OCI-LY7 (cell line): ENCODE measurements around the gene VPS18. TPM values are rescaled to one million over a fixed set of nuclear protein-coding genes. Genes with fewer than 3 reads are reported as not detected.

Source experiments
- BruUV-seq: library from RNA; stranded (reverse); fragments of 400-500 nt; replicated peaks from 2 replicates; lab custom pipeline; 2021; lab: Mats Ljungman, UMichigan
- CTCF ChIA-PET: fragments of 300-600 bp; sonication (Branson Sonifier 250); formaldehyde crosslinking; loops from one replicate; lab custom pipeline; 2022; ENCODE audit warnings: antibody characterized with exemption; ENCODE audit not compliant: unreplicated experiment; lab: Charles Lee
- POLR2A ChIA-PET: fragments of 300-600 bp; sonication (Branson Sonifier 250); formaldehyde crosslinking; loops from one replicate; lab custom pipeline; 2022; ENCODE audit warnings: antibody characterized with exemption; lab: Charles Lee
- DNase-seq: peaks from one replicate; pipeline ENCODE4 v3.0.0-alpha.2; 2015; ENCODE audit warnings: low spot score
- H2AFZ ChIP-seq: fragments of 200-600 bp; sonication (generic), shearing (Covaris generic); 2 replicates; pipeline ENCODE4 v1.6.1; 2014; ENCODE audit warnings: mild to moderate bottlenecking, antibody characterized with exemption, low read length, moderate library complexity
- H3K27ac ChIP-seq: fragments of 200-600 bp; sonication (generic); 2 replicates; pipeline ENCODE4 v1.5.1; 2014; ENCODE audit warnings: mixed run types, low read depth, mild to moderate bottlenecking, moderate library complexity, low read length, inconsistent platforms; ENCODE audit not compliant: poor library complexity, severe bottlenecking
- H3K36me3 ChIP-seq: fragments of 200-600 bp; sonication (generic); 2 replicates; pipeline ENCODE4 v1.6.1; 2014; ENCODE audit warnings: mild to moderate bottlenecking, antibody characterized with exemption, low read length, moderate library complexity, mixed read lengths; ENCODE audit not compliant: insufficient read depth
- H3K4me1 ChIP-seq: fragments of 200-600 bp; sonication (generic); 2 replicates; pipeline ENCODE4 v1.5.1; 2014; ENCODE audit warnings: mild to moderate bottlenecking, low read length; ENCODE audit not compliant: insufficient read depth, poor library complexity, severe bottlenecking
- H3K4me2 ChIP-seq: fragments of 200-600 bp; sonication (generic); 2 replicates; pipeline ENCODE4 v1.6.1; 2014; ENCODE audit warnings: mild to moderate bottlenecking, low read length
- H3K4me3 ChIP-seq: fragments of 200-600 bp; sonication (generic); 2 replicates; pipeline ENCODE4 v1.5.1; 2014; ENCODE audit warnings: mild to moderate bottlenecking, low read depth, low read length; ENCODE audit not compliant: poor library complexity, severe bottlenecking
- H3K79me2 ChIP-seq: fragments of 200-600 bp; sonication (generic); 2 replicates; pipeline ENCODE4 v1.6.1; 2016; ENCODE audit warnings: low read depth, mild to moderate bottlenecking, low read length, moderate library complexity, mixed read lengths; ENCODE audit not compliant: insufficient read depth
- H3K9me2 ChIP-seq: fragments of 200-600 bp; sonication (generic); 2 replicates; pipeline ENCODE4 v1.6.1; 2016; ENCODE audit warnings: mild to moderate bottlenecking, low read length, mixed read lengths; ENCODE audit not compliant: insufficient read depth
- H3K9me3 ChIP-seq: fragments of 200-600 bp; sonication (generic); 2 replicates; pipeline ENCODE4 v1.6.1; 2014; ENCODE audit warnings: mild to moderate bottlenecking, mixed run types, low read length, mixed read lengths
- H4K20me1 ChIP-seq: fragments of 200-600 bp; sonication (generic); 2 replicates; pipeline ENCODE4 v1.6.1; 2014; ENCODE audit warnings: mild to moderate bottlenecking, antibody characterized with exemption, low read length, moderate library complexity, mixed read lengths; ENCODE audit not compliant: insufficient read depth
- CTCF ChIP-seq: fragments of 200-600 bp; sonication (generic); conservative IDR thresholded peaks from 2 replicates; pipeline ENCODE4 v1.5.1; 2014; ENCODE audit warnings: mild to moderate bottlenecking, antibody characterized with exemption, low read length, moderate library complexity, mixed read lengths
- EZH2phosphoT487 ChIP-seq: fragments of 200-600 bp; sonication (generic); IDR thresholded peaks from 2 replicates; pipeline ENCODE4 v1.6.1; 2018; ENCODE audit warnings: low read depth, borderline replicate concordance, mild to moderate bottlenecking, mixed run types, antibody characterized with exemption, low read length, moderate library complexity, mixed read lengths
- intact Hi-C: fragments of 100-400 bp; cut with micrococcal nuclease; formaldehyde crosslinking; loops from one replicate; pipeline ENCODE4 v1.10.0; 2022; ENCODE audit not compliant: unreplicated experiment
- total RNA-seq, 2 experiments: library from RNA; depleted of rRNA in 1 of 2; stranded (reverse); fragments of >200 nt in 1 of 2; shearing (Covaris generic) in 1 of 2; gene quantifications; 2 replicates each; pipeline ENCODE4 v1.2.3, GENCODE V29; 2014 to 2022

The VPS18 gene
- total RNA-seq, 2 experiments from 2014 or later: 24.5 to 30.7 TPM

- ChIA-PET CTCF (no interaction called here), POLR2A (no interaction called here)
- DNase-seq: no peak
- intact Hi-C loops: no loop called here
- Histone ChIP-seq H3K4me1 (peaks cover 43% of the 10 kb centered on the region), H4K20me1 (0 out of 2 replicates have a peak, but pooled peaks cover 4% of the 10 kb centered on the region), H3K4me3 (no peak overlapping the region), H3K9me3 (no peaks in the 10 kb centered on the region), H2AFZ (no peak overlapping the region), H3K4me2 (no peak overlapping the region), H3K9me2 (no peaks in the 10 kb centered on the region), H3K79me2 (peaks cover 19% of the 10 kb centered on the region), H3K36me3 (peaks cover 82% of the 10 kb centered on the region), H3K27ac (no peak overlapping the region)
- no peak for TF ChIP-seq CTCF
- no peak for TF ChIP-seq EZH2phosphoT487
- no TSS peak for BruUV-seq
Measured at GRCh38 chr15:40900256-40901052, 6.2 kb downstream of the VPS18 start.

- TF ChIP-seq CTCF (no peak), EZH2phosphoT487 (no peak)
- Histone ChIP-seq H3K79me2 (peaks cover 13% of the 10 kb centered on the region), H3K4me2 (no peak overlapping the region), H3K9me3 (no peaks in the 10 kb centered on the region), H3K9me2 (no peaks in the 10 kb centered on the region), H4K20me1 (0 out of 2 replicates have a peak, but pooled peaks cover 1% of the 10 kb centered on the region), H3K4me3 (no peak overlapping the region), H3K36me3 (peaks cover 78% of the 10 kb centered on the region), H3K27ac (no peak overlapping the region), H3K4me1 (peaks cover 43% of the 10 kb centered on the region), H2AFZ (no peak overlapping the region)
- CTCF ChIA-PET: no interaction called here
- no TSS peak for BruUV-seq
- POLR2A ChIA-PET: interaction anchor here (0.6 kb wide), 1 partner anchor 24 kb away, joined by 5 read pairs; no protein-coding TSS in a partner anchor
- DNase-seq: no peak
- intact Hi-C loops: no loop called here
Measured at GRCh38 chr15:40901053-40901443, 6.8 kb downstream of the VPS18 start.
